Heart left ventricle (tissue), 13 donors: Measurements from ENCODE around the gene USP12.

Experiments
- POLR2A ChIP-seq, 2 donors: fragments of 450-650 bp; IDR thresholded peaks; one replicate each; pipeline ENCODE4 v1.6.1; 2017; ENCODE audit warnings: antibody characterized with exemption in 2 of 2, mild to moderate bottlenecking in 2 of 2, moderate library complexity in 2 of 2
- TF ChIP-seq, protein P1 (sequence below), 12 donors: fragments of 200-600 bp; sonication (generic) in 4 of 12; IDR thresholded peaks; one replicate each; pipeline versions ENCODE4 v1.5.0 to v1.8.0; 2018 to 2022; ENCODE audit warnings: antibody characterized with exemption in 12 of 12, mild to moderate bottlenecking in 5 of 12
- donor health status: ischemic (EF 13 %, LVEDD 7.1; RV severe dilation, severe dysfunction).
- donor health status: DM: no; HTN: yes; CAD: no.
- donor health status: DM: no; HTN: no; CAD: no.
- donor health status: ischemic (EF 25% LVEDD 6.9; RV normal size, moderate dysfunction).
- donor health status: ischemic (EF 25% LVEDD 5.7; RV mildly dilated, moderate dysfunction).
- donor health status: ischemic (EF 35%, LVEDD 5.7; RV mildly dilated, moderate dysfunction).
- donor health status: nonischemic (EF 11% LVEDD 7.7; RV severe dilation, severe dysfunction).
- donor health status: DM: yes; HTN: yes; CAD: no.
- donor health status: PGD.
- donor health status: ischemic (EF 29% LVEDD 5.4; RV normal size, mild dysfunction).
- donor health status: nonischemic (EF 23%, LVEDD 6.1; RV moderate dilation, normal function).

DNA sequence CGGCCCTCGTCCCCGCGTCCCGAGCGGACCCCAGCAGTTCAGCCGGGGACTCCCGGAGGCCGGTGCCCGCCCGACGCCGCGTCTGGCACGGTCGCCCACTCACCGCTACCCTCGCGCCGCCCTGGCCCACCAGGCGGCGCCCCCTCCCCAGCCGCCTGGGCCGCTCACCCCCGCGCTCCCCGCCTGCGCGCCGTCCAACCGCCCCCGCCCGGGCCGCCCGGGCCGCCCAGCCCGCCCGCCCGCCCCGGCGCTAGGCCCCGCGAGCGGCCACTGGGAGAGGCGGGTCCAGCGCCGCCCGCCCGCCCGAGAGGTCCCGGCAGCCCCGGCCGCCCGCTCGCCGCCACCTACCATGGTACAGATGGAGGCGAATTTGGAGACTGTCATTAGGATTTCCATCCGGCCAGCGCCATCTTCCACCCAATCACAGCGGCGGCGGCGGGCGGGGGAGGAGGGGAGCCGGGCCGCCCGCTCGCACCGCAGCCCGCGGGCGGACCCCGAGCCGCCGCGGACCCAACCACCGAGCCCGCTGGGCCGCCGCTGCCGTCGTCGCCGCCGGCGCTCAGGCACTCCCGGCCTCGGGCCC lies at the start of gene USP12:
- TF ChIP-seq, protein P1, sequence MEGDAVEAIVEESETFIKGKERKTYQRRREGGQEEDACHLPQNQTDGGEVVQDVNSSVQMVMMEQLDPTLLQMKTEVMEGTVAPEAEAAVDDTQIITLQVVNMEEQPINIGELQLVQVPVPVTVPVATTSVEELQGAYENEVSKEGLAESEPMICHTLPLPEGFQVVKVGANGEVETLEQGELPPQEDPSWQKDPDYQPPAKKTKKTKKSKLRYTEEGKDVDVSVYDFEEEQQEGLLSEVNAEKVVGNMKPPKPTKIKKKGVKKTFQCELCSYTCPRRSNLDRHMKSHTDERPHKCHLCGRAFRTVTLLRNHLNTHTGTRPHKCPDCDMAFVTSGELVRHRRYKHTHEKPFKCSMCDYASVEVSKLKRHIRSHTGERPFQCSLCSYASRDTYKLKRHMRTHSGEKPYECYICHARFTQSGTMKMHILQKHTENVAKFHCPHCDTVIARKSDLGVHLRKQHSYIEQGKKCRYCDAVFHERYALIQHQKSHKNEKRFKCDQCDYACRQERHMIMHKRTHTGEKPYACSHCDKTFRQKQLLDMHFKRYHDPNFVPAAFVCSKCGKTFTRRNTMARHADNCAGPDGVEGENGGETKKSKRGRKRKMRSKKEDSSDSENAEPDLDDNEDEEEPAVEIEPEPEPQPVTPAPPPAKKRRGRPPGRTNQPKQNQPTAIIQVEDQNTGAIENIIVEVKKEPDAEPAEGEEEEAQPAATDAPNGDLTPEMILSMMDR (IDR thresholded peaks at IDR 0.05): peak in 4 of 12 donors; percentile 3 to 16 (median 12)
- TF ChIP-seq POLR2A (IDR thresholded peaks at IDR 0.05): no peak
